GM12873 (cell line): ENCODE measurements around the gene MCCD1.

Experiments
- TF ChIP-seq, protein P1 (sequence below): IDR thresholded peaks from 2 replicates; pipeline ENCODE4 v1.5.1; 2012; ENCODE audit warnings: low read depth, mild to moderate bottlenecking, moderate library complexity, low read length, control low read depth; ENCODE audit not compliant: insufficient read depth; ENCODE audit errors: missing control alignments

The MCCD1 gene

DNA sequence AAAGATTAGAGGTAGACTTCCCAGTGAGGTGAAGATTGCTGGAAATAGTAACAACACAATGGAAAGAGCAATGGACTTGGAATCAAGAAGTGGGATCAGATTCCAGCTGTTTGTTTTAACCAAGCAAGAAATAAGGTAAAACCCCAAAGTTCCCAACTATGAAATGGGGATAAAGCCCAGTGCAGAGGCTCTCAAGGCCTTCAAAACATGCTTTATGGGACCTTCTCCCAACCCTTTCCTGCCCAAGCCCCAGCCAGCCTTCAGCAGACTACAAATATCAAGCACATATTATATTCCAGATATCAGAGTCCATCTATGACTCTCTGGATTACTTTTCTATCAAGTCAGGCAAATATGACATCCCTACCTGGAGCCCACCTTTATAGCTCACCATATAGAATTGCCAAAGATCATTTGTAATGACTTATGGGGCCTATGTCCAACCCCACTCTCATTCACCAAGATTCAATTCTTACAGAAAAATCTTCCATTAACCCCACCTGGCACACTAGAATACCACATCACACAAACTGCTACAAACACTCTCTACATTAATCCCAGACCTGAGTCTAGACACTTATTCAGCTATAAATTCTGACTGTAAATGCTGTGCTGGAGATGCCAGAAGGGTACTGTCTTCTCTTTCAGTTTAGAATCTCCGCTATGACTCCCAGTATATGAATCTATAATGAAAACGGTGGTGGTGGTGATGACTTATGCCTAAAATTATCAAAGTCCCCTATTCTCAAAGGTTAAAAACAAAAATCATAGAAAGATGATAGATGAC, 7.0 kb downstream of the MCCD1 start:
- TF ChIP-seq, protein P1, sequence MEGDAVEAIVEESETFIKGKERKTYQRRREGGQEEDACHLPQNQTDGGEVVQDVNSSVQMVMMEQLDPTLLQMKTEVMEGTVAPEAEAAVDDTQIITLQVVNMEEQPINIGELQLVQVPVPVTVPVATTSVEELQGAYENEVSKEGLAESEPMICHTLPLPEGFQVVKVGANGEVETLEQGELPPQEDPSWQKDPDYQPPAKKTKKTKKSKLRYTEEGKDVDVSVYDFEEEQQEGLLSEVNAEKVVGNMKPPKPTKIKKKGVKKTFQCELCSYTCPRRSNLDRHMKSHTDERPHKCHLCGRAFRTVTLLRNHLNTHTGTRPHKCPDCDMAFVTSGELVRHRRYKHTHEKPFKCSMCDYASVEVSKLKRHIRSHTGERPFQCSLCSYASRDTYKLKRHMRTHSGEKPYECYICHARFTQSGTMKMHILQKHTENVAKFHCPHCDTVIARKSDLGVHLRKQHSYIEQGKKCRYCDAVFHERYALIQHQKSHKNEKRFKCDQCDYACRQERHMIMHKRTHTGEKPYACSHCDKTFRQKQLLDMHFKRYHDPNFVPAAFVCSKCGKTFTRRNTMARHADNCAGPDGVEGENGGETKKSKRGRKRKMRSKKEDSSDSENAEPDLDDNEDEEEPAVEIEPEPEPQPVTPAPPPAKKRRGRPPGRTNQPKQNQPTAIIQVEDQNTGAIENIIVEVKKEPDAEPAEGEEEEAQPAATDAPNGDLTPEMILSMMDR, result no peak

GRCh38 chr6:31538805-31539400, 10.1 kb downstream of the MCCD1 start:
- TF ChIP-seq, protein P1, result no peak

- TF ChIP-seq, protein P1, result no peak
Measured at GRCh38 chr6:31540640-31541039, 11.9 kb downstream of the MCCD1 start.

DNA sequence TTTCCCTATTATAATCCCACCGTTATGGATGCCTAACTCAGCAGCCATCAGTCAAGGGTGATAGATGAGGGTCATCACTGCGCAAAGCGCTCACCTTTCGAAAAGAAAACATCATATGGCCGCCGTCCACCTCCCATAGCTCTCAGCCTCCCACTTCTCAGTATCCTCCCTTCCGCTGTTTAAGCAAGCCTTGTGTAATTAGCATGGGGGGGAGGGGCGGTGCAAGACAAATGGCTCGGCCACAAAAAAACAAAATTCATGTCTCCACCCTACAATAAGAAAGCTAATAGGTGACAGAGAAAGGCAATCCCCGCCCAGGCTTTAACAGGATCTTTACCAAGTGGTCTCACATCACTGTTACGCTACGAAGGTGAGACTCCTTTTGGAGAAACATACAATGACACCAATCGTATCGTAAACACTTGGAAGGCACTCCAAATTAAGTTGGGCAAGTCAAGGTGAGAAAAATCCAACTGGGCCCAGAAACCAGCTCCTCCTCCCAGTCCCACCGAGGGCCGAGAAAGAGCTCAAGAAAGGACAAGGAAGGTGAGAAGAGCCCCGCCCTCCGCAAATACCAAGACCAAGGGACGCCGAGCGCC, 12.4 kb downstream of the MCCD1 start:
- TF ChIP-seq, protein P1, result no peak

- TF ChIP-seq, protein P1, result no peak
Measured at GRCh38 chr6:31541658-31542521, 13.1 kb downstream of the MCCD1 start, which contains the start of gene DDX39B. Gene DDX39B, minus strand, starts transcription at chr6:31542003. Its CDS starts 1,471 bp downstream, at chr6:31540532.

GRCh38 chr6:31543639-31544038, 14.9 kb downstream of the MCCD1 start:
- TF ChIP-seq, protein P1, result no peak
